ENCODE data around the gene OBSCN.

Gene OBSCN

GRCh38 chr1:228354390-228355320, 146.8 kb downstream of the OBSCN start:
- DNase-seq (ENCODE audit: low read depth, low spot score), result no peak

DNA sequence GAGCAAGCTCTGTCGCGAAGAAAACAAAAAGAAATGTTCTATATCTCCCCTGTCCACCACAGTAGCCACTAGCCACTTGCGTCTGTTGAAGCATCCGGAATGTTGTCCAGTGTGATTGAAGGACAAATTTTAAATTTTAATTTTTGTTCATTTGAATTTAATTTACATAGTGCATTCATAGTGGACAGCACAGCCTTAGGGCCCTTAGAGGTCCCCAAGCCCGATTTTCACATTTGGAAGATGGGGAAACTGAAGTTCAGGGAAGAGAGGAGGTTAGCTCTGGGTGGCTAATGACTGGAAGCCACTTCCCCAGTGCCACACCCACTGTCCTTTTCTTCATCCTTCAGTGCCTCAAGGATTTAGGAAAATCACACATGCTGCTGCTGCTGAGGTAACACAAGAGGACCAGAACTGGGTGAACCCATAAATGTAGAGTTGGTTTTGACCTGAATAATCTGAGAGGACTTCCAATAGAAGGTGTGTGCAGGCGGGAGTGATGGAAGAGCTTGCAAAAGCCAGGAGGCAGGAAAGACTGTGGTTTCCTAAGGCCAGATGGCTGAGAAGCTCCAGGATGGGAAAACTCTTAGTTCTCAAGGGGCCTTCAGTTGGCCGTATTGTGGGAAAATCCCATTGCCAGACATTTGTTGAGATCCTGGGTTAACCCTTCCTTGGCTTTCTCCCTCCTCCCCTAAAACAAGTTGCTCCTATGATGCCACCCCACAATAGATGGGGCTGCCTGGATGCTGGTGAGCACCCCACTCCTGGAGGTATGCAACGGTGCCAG, 149.2 kb downstream of the OBSCN start:
- DNase-seq (ENCODE audit: low read depth, low spot score), result no peak

GRCh38 chr1:228358039-228358763, 150.4 kb downstream of the OBSCN start:
- DNase-seq (ENCODE audit: low read depth, low spot score), result no peak

DNA sequence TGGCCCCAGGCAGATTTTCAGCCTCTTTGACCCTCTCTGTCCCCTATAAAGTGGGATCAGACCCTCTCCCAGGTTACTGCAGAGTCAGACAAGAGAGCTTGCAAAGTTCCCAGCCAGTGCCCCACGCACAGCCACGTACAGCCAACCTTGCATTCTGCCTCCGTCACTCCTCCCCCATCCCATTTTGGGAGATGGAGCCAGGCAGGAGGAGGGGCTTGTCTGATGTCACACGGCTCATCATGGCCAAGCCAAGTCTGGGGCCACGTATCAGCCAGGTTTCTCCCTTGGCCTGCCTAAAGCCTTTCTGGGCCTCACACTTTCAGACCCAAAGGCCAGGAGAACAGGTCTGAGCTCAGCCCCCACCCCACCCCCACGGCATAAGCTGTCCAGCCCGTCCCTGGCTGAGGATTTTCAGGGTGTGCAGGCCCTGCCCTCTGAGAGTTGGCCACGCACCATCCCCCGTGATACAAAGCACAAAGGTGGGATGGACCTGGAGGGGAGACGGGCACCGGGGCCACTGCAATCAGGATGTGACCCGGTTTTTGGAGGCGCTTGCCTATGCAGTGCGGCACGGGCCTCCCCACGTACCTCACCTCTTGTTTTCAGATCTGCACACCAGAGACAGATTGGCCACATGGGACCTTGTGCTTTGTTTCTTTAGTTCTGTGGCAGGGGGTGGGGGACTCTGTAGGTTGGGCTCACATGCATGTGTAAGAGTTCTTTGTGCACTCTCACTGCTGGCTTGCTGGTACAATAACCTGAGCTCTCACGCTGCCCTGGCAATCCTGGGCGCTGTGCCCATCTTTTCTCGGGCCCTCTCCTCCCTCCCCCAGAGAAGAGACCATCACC, 151.1 kb downstream of the OBSCN start:
- no peak for DNase-seq (ENCODE audit: low read depth, low spot score)

DNA sequence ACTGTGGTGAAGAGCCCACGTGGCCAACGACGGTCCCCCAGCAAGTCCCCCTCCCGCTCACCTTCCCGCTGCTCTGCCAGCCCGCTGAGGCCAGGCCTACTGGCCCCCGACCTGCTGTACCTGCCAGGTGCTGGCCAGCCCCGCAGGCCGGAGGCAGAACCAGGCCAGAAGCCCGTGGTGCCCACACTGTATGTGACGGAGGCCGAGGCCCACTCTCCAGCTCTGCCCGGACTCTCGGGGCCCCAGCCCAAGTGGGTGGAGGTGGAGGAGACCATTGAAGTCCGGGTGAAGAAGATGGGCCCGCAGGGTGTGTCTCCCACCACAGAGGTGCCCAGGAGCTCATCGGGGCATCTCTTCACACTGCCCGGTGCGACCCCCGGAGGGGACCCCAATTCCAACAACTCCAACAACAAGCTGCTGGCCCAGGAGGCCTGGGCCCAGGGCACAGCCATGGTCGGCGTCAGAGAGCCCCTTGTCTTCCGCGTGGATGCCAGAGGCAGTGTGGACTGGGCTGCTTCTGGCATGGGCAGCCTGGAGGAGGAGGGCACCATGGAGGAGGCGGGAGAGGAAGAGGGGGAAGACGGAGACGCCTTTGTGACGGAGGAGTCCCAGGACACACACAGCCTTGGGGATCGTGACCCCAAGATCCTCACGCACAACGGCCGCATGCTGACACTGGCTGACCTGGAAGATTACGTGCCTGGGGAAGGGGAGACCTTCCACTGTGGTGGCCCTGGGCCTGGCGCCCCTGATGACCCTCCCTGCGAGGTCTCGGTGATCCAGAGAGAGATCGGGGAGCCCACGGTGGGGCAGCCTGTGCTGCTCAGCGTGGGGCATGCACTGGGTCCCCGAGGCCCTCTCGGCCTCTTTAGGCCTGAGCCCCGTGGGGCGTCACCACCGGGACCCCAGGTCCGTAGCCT, 152.0 kb downstream of the OBSCN start:
- DNase-seq (ENCODE audit: low read depth, low spot score), result no peak

GRCh38 chr1:228360533-228361313, 152.9 kb downstream of the OBSCN start:
- no peak for DNase-seq (ENCODE audit: low read depth, low spot score)

- no peak for DNase-seq (ENCODE audit: low read depth, low spot score)
Observed at GRCh38 chr1:228361314-228362140, 153.7 kb downstream of the OBSCN start.

DNA sequence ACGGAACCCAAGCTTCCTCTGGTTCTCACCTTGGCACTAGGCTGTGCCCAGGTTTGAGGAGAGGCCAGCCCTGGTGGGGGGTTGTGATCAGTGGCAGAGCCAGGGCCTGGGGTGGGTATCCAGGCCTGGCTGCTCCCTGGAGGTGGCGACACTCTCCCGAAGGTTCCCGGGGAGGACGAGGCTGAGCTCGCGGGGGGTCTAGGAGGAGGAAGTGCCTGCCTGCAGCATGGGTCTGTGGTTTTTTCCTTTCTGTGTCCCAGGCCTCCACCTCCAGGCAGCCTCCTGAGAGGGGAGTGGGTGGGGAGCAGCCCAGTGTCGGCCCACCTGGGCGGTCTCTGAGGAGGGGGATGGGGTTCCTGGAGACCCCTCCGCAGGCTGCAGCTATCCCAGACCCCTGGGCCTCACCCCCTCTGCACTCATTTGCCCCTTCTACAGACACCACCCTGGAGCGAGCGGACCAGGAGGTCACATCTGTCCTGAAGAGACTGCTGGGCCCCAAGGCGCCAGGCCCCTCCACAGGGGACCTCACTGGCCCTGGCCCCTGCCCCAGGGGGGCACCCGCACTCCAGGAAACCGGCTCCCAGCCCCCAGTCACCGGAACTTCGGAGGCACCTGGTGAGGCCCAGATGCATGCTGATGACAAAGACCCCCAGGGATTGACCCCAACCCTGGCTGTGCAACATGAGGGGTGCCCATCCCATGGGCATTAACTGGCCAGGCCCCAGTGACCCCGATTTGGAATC, 154.5 kb downstream of the OBSCN start:
- no peak for DNase-seq (ENCODE audit: low read depth, low spot score)

DNA sequence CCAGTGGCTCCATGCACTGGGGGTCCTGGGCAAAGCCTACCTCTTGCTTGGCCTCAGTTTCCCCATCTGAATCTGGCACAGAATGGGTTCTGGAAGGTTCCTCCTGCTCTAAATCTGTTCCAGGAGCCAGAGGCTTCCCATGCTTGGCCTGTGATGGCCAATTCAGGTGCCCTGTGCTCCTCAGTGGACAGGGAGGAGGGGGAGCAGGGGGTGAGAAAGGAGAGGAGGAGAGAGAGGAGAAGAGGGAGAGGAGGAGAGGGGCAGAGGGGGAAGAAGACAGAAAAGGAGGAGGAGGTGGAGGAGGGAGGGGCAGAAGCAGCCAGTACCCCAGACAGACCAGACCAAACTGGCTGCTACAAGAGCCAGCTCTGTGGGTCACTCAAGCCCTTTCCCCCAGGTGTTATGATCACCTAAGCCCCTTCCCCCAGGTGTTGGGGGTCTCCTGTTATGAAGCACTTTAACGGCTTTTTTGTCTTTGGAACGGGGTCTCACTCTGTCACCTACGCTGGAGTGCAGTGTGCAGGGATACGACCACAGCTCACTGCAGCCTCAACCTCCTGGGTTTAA, 155.1 kb downstream of the OBSCN start:
- DNase-seq (ENCODE audit: low read depth, low spot score), result no peak

- no peak for DNase-seq (ENCODE audit: low read depth, low spot score)
Observed at GRCh38 chr1:228363686-228364067, 155.8 kb downstream of the OBSCN start.

- no peak for DNase-seq (ENCODE audit: low read depth, low spot score)
Observed at GRCh38 chr1:228364068-228364705, 156.3 kb downstream of the OBSCN start.

- DNase-seq (ENCODE audit: low read depth, low spot score), result no peak
Observed at GRCh38 chr1:228364706-228365213, 156.9 kb downstream of the OBSCN start.

DNA sequence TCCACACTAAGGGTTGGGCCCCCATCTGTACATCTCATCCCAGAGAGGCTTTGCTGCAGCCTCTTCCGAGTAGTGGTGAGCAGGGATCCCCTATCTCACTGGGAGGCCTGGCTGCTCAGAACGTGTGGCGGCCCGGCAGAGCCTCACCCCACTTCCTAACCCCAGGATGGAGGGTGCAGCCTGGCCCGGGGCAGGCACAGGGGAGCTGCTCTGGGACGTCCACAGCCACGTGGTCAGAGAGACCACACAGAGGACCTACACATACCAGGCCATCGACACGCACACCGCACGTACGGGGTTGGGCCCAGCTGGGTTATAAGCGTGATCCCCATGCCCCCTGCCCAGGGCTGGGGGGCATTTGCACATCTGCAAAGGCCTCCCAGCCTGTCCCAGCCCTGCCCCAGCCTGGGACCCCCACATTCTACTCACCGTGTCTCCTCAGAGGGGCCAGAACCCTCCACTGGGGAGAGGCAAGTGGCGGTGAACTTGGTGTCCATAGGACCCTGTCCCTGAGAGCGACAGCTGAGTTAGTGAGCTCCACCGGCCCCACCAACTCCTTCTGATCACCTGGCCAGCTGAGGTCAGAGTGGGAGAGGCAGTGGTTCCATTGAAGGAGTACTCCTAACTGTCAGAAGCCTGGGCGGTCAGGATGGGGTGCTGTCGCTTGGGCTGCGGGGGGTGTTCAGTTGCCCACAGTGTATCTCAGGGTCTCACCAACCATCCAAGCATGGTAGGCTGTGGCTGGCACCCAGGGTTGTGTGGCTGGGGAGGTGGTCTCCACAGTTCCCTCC, 157.6 kb downstream of the OBSCN start:
- no peak for DNase-seq (ENCODE audit: low read depth, low spot score)

GRCh38 chr1:228366062-228366865, 158.4 kb downstream of the OBSCN start:
- DNase-seq (ENCODE audit: low read depth, low spot score), result no peak
